Stimulated activated CD8-positive, alpha-beta memory T cell treated with anti-CD3 and anti-CD28 coated beads, Interleukin-7, amount 100 ng/mL, for 1 hour (primary cell): ENCODE data around the gene C2CD4B.

Source experiments
- DNase-seq, 2 donors: peaks; one replicate each; pipeline ENCODE4 v3.0.0-alpha.2; 2020; ENCODE audit warnings: low read depth in 2 of 2

Gene C2CD4B

GRCh38 chr15:62119227-62119864 lies 45.7 kb downstream of the C2CD4B start:
- no peak for DNase-seq

- DNase-seq: no peak
Measured at GRCh38 chr15:62118520-62119226, 46.4 kb downstream of the C2CD4B start.

- no peak for DNase-seq
Measured at GRCh38 chr15:62115847-62116246, 49.2 kb downstream of the C2CD4B start.
